SK-N-SH treated with all-trans-retinoic acid at 6 μM for 48 hours (cell line): ENCODE results near the gene GPC5.

Experiments used
- ESRRG ChIP-seq: fragments of 250-450 bp; sonication (Bioruptor Pico); IDR thresholded peaks from 2 replicates; pipeline ENCODE4 v1.6.1; 2021; ENCODE audit warnings: mild to moderate bottlenecking
- GLIS3 ChIP-seq: fragments of 250-450 bp; sonication (Bioruptor Pico); IDR thresholded peaks from 2 replicates; pipeline ENCODE4 v1.5.0; 2020; ENCODE audit warnings: mild to moderate bottlenecking, moderate library complexity
- OSR1 ChIP-seq: fragments of 250-450 bp; sonication (Bioruptor Pico); IDR thresholded peaks from 2 replicates; pipeline ENCODE4 v1.8.0; 2022; ENCODE audit warnings: moderate library complexity, mild to moderate bottlenecking, inconsistent platforms
- PPARA ChIP-seq: fragments of 250-450 bp; sonication (Bioruptor Pico); IDR thresholded peaks from 2 replicates; pipeline ENCODE4 v1.5.0; 2020; ENCODE audit warnings: mild to moderate bottlenecking, borderline replicate concordance
- SNAI2 ChIP-seq: fragments of 250-450 bp; sonication (Bioruptor Pico); IDR thresholded peaks from 2 replicates; pipeline ENCODE4 v1.5.0; 2020; ENCODE audit warnings: mild to moderate bottlenecking, moderate library complexity
- TF ChIP-seq, protein P1 (sequence below): fragments of 250-450 bp; sonication (Bioruptor Pico); IDR thresholded peaks from 2 replicates; pipeline ENCODE4 v1.5.1; 2021; ENCODE audit warnings: mild to moderate bottlenecking, moderate library complexity

DNA sequence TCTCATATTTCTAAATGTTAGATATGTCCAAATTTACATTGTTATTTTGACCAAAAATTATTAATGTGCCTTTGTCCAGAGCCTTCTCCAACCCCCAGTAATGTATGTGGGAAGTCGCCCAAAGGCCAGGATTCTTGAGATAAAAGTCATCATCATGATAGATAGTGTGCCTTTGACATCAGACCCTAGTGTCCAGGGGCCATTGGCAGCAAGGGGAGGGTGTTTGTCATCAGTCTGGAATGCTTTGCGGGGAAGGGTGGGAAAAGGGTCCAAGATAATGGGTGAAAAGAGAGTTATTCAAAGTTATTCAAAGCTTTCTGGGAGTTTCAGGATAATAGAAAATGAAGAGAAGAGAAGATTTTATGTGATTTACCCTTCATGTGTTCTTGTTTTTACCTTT, 918.6 kb downstream of the GPC5 start:
- TF ChIP-seq OSR1 (CRISPR knock-in tag): no peak
- no peak for TF ChIP-seq GLIS3 (CRISPR knock-in tag)
- no peak for TF ChIP-seq PPARA (CRISPR knock-in tag)
- TF ChIP-seq ESRRG (CRISPR knock-in tag): no peak
- TF ChIP-seq, protein P1, sequence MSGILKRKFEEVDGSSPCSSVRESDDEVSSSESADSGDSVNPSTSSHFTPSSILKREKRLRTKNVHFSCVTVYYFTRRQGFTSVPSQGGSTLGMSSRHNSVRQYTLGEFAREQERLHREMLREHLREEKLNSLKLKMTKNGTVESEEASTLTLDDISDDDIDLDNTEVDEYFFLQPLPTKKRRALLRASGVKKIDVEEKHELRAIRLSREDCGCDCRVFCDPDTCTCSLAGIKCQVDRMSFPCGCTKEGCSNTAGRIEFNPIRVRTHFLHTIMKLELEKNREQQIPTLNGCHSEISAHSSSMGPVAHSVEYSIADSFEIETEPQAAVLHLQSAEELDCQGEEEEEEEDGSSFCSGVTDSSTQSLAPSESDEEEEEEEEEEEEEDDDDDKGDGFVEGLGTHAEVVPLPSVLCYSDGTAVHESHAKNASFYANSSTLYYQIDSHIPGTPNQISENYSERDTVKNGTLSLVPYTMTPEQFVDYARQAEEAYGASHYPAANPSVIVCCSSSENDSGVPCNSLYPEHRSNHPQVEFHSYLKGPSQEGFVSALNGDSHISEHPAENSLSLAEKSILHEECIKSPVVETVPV: no peak
- TF ChIP-seq SNAI2 (CRISPR knock-in tag): no peak
